SK-N-SH (cell line): ENCODE data around the gene TNRC6A.

Experiments
- EZH2phosphoT487 ChIP-seq: fragments of 200-600 bp; sonication (generic); IDR thresholded peaks from 2 replicates; pipeline ENCODE4 v1.6.1; 2017; ENCODE audit warnings: low read depth, mixed run types, mild to moderate bottlenecking, antibody characterized with exemption, moderate library complexity, borderline replicate concordance
- PBX3 ChIP-seq: IDR thresholded peaks from 2 replicates; pipeline ENCODE4; 2012
- RAD21 ChIP-seq: IDR thresholded peaks from 2 replicates; pipeline ENCODE4 v1.6.1; 2012; ENCODE audit warnings: mild to moderate bottlenecking, low read length
- TF ChIP-seq, protein P1 (sequence below): fragments of 200-600 bp; sonication (generic); IDR thresholded peaks from 2 replicates; pipeline ENCODE4 v1.6.1; 2017; ENCODE audit warnings: antibody characterized with exemption, mild to moderate bottlenecking, moderate library complexity

DNA sequence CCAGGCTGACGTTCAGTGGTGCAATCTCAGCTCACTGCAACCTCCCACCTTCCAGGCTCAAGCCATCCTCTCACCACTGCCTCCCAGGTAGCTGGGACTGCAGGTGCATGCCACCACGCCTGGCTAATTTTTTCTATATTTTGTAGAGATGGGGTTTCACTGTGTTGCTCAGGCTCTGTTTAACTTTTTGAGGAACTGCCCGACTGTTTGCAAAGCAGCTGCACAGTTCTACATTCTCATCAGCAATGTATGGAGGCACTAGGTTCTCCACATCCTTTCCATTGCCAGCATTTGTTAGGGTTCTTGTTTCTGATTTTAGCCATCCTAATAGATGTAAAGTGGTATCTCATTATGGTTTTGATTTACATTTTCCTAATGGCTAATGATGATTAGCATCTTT lies 9.4 kb downstream of the TNRC6A start:
- TF ChIP-seq, protein P1, sequence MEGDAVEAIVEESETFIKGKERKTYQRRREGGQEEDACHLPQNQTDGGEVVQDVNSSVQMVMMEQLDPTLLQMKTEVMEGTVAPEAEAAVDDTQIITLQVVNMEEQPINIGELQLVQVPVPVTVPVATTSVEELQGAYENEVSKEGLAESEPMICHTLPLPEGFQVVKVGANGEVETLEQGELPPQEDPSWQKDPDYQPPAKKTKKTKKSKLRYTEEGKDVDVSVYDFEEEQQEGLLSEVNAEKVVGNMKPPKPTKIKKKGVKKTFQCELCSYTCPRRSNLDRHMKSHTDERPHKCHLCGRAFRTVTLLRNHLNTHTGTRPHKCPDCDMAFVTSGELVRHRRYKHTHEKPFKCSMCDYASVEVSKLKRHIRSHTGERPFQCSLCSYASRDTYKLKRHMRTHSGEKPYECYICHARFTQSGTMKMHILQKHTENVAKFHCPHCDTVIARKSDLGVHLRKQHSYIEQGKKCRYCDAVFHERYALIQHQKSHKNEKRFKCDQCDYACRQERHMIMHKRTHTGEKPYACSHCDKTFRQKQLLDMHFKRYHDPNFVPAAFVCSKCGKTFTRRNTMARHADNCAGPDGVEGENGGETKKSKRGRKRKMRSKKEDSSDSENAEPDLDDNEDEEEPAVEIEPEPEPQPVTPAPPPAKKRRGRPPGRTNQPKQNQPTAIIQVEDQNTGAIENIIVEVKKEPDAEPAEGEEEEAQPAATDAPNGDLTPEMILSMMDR, result no peak
- TF ChIP-seq PBX3, result no peak
- TF ChIP-seq RAD21, result no peak
- no peak for TF ChIP-seq EZH2phosphoT487
